H1 (cell line): ENCODE results near the gene DKK3. TPM values are rescaled to one million over a fixed set of nuclear protein-coding genes. Genes with fewer than 3 reads are reported as not detected.

Experiments
- CTCF ChIA-PET: fragments of 300-600 bp; sonication (Branson Sonifier 250); formaldehyde crosslinking; loops from one replicate; lab custom pipeline; 2021; ENCODE audit not compliant: partially characterized antibody; lab: Charles Lee
- POLR2A ChIA-PET: fragments of 300-600 bp; sonication (Branson Sonifier 250); formaldehyde crosslinking; loops from one replicate; lab custom pipeline; 2021; ENCODE audit warnings: inconsistent platforms; ENCODE audit not compliant: partially characterized antibody; lab: Charles Lee
- DNase-seq, 2 experiments: peaks; one replicate each; pipeline versions ENCODE4 v3.0.0 to v3.0.0-alpha.2; 2010 to 2022; ENCODE audit warnings: low spot score in 2 of 2, low read depth in 1 of 2, mixed read lengths in 1 of 2
- FAIRE-seq: peaks from 2 replicates; lab custom pipeline; 2011; peaks lifted over from hg19 to GRCh38; lab: Jason Lieb, UNC
- H2AFZ ChIP-seq: 2 replicates; pipeline ENCODE4 v1.8.1; 2012; ENCODE audit warnings: low read length, inconsistent platforms
- H2AK5ac ChIP-seq: 2 replicates; pipeline ENCODE4 v1.6.1; 2013; ENCODE audit warnings: low read depth, low read length
- H2BK120ac ChIP-seq: replicated peaks from 2 replicates; pipeline ENCODE3; 2013; ENCODE audit warnings: low read depth, low read length, inconsistent platforms
- H2BK12ac ChIP-seq: 2 replicates; pipeline ENCODE4 v1.6.1; 2013; ENCODE audit warnings: low read depth, low read length
- H2BK15ac ChIP-seq: 2 replicates; pipeline ENCODE4 v1.6.1; 2013; ENCODE audit warnings: low read length
- H2BK20ac ChIP-seq: 2 replicates; pipeline ENCODE4 v1.6.1; 2013; ENCODE audit warnings: low read length
- H2BK5ac ChIP-seq: 2 replicates; pipeline ENCODE4 v1.6.1; 2013; ENCODE audit warnings: low read depth, low read length
- H3K14ac ChIP-seq: 2 replicates; pipeline ENCODE4 v1.6.1; 2013; ENCODE audit warnings: inconsistent platforms; ENCODE audit not compliant: insufficient read length
- H3K18ac ChIP-seq: 2 replicates; pipeline ENCODE4 v1.6.1; 2013; ENCODE audit warnings: low read length; ENCODE audit errors: extremely low read depth
- H3K23ac ChIP-seq: 2 replicates; pipeline ENCODE4 v1.6.1; 2013; ENCODE audit warnings: inconsistent platforms; ENCODE audit not compliant: insufficient read length
- H3K23me2 ChIP-seq: 2 replicates; pipeline ENCODE4 v1.6.1; 2013; ENCODE audit warnings: low read depth, low read length
- H3K27ac ChIP-seq: 2 replicates; pipeline ENCODE4 v1.6.1; 2011; ENCODE audit warnings: low read depth, low read length, inconsistent platforms
- H3K27me3 ChIP-seq, 4 experiments: replicated peaks in 1 of 4; 1 replicate in 1 of 4; 2 replicates in 3 of 4; pipeline versions ENCODE4 v1.6.1 to v1.8.1; 2011 to 2013; ENCODE audit warnings: low read length in 3 of 4, mild to moderate bottlenecking in 3 of 4, inconsistent platforms in 2 of 4, mixed read lengths in 2 of 4, moderate library complexity in 1 of 4; ENCODE audit not compliant: control insufficient read depth in 3 of 4, insufficient read depth in 3 of 4; ENCODE audit errors: extremely low read depth in 1 of 4
- H3K36me3 ChIP-seq, 4 experiments: 2 replicates each; pipeline versions ENCODE4 v1.6.1 to v1.8.1; 2011 to 2013; ENCODE audit warnings: mild to moderate bottlenecking in 4 of 4, low read length in 3 of 4, moderate library complexity in 2 of 4, control low read depth in 1 of 4, inconsistent platforms in 1 of 4; ENCODE audit not compliant: insufficient read depth in 4 of 4, control insufficient read depth in 2 of 4
- H3K4ac ChIP-seq: replicated peaks from 2 replicates; pipeline ENCODE3; 2013; ENCODE audit warnings: low read length, low read depth, mixed read lengths, inconsistent platforms; ENCODE audit not compliant: insufficient read length
- H3K4me1 ChIP-seq, 4 experiments: replicated peaks in 1 of 4; 1 replicate in 1 of 4; 2 replicates in 3 of 4; pipeline versions ENCODE4 v1.6.1 to v1.8.1; 2011 to 2013; ENCODE audit warnings: low read length in 3 of 4, inconsistent platforms in 2 of 4, mixed read lengths in 1 of 4; ENCODE audit not compliant: insufficient read depth in 4 of 4, control insufficient read depth in 3 of 4
- H3K4me2 ChIP-seq, 2 experiments: 2 replicates each; pipeline versions ENCODE4 v1.6.1 to v1.8.1; 2011 to 2013; ENCODE audit warnings: low read depth in 2 of 2, low read length in 2 of 2, control low read depth in 1 of 2, inconsistent platforms in 1 of 2, mild to moderate bottlenecking in 1 of 2; ENCODE audit not compliant: insufficient read depth in 1 of 2
- H3K4me3 ChIP-seq, 4 experiments: fragments of 200-600, 300-600 bp in 1 of 4; sonication (generic), shearing (Covaris generic), sonication (Bioruptor Twin) in 1 of 4; 2 replicates each; pipeline versions ENCODE4 v1.5.1 to v1.8.1; 2011 to 2016; ENCODE audit warnings: low read length in 4 of 4, low read depth in 3 of 4, control low read depth in 2 of 4, inconsistent platforms in 2 of 4, mild to moderate bottlenecking in 2 of 4, mixed read lengths in 1 of 4, moderate library complexity in 1 of 4; ENCODE audit not compliant: insufficient read depth in 2 of 4; ENCODE audit errors: extremely low read depth in 1 of 4
- H3K56ac ChIP-seq: replicated peaks from 2 replicates; pipeline ENCODE3; 2013; ENCODE audit warnings: low read depth, mild to moderate bottlenecking, mixed read lengths, low read length, inconsistent platforms; ENCODE audit not compliant: insufficient read length
- H3K79me1 ChIP-seq: 2 replicates; pipeline ENCODE4 v1.6.1; 2013; ENCODE audit warnings: low read depth, low read length, control low read depth
- H3K79me2 ChIP-seq, 2 experiments: 2 replicates each; pipeline versions ENCODE4 v1.6.1 to v1.8.1; 2012 to 2013; ENCODE audit warnings: low read length in 2 of 2, mild to moderate bottlenecking in 2 of 2, inconsistent platforms in 1 of 2; ENCODE audit not compliant: insufficient read depth in 2 of 2, control insufficient read depth in 1 of 2
- H3K9ac ChIP-seq, 4 experiments: replicated peaks in 1 of 4; 1 replicate in 1 of 4; 2 replicates in 3 of 4; pipeline versions ENCODE4 v1.6.1 to v1.8.1; 2011 to 2013; ENCODE audit warnings: low read depth in 3 of 4, low read length in 3 of 4, control low read depth in 2 of 4, mild to moderate bottlenecking in 2 of 4, moderate library complexity in 2 of 4, inconsistent platforms in 1 of 4; ENCODE audit errors: extremely low read depth in 1 of 4
- H3K9me3 ChIP-seq, 2 experiments: 2 replicates each; pipeline versions ENCODE4 v1.6.1 to v1.8.1; 2012 to 2013; ENCODE audit warnings: mild to moderate bottlenecking in 2 of 2, moderate library complexity in 2 of 2, control low read depth in 1 of 2, inconsistent platforms in 1 of 2, low read depth in 1 of 2, low read length in 1 of 2, mixed read lengths in 1 of 2; ENCODE audit not compliant: insufficient read depth in 2 of 2
- H4K20me1 ChIP-seq, 2 experiments: replicated peaks in 1 of 2; 2 replicates each; pipeline versions ENCODE3 to v1.8.1; 2011 to 2013; ENCODE audit warnings: inconsistent platforms in 2 of 2, low read length in 2 of 2, mild to moderate bottlenecking in 1 of 2; ENCODE audit not compliant: insufficient read depth in 2 of 2, control insufficient read depth in 1 of 2
- H4K5ac ChIP-seq: 2 replicates; pipeline ENCODE4 v1.6.1; 2013; ENCODE audit warnings: low read length, low read depth, mixed read lengths, inconsistent platforms; ENCODE audit not compliant: insufficient read length
- H4K8ac ChIP-seq: 2 replicates; pipeline ENCODE4 v1.8.0; 2013; ENCODE audit warnings: mild to moderate bottlenecking, moderate library complexity, low read length, inconsistent platforms; ENCODE audit not compliant: insufficient read depth; ENCODE audit errors: extremely low read depth
- H4K91ac ChIP-seq: replicated peaks from 2 replicates; pipeline ENCODE3; 2013; ENCODE audit warnings: low read length, mixed read lengths, inconsistent platforms; ENCODE audit not compliant: insufficient read length
- BACH1 ChIP-seq: IDR thresholded peaks from 2 replicates; pipeline ENCODE4 v1.6.1; 2012; ENCODE audit warnings: low read length, improper control_type of control experiment
- CBX5 ChIP-seq: fragments of 300-800, 300-1000 bp; sonication (generic); IDR thresholded peaks from 2 replicates; pipeline ENCODE4 v1.7.1; 2016; ENCODE audit warnings: antibody characterized with exemption, low read length, low read depth
- CBX8 ChIP-seq: fragments of 300-800, 300-1000 bp; sonication (generic); IDR thresholded peaks from 2 replicates; pipeline ENCODE4 v1.7.1; 2016; ENCODE audit warnings: low read depth, low read length, borderline replicate concordance
- GTF2F1 ChIP-seq: IDR thresholded peaks from 2 replicates; pipeline ENCODE4 v1.6.1; 2012; ENCODE audit warnings: low read depth, low read length, improper control_type of control experiment, borderline replicate concordance
- KDM4A ChIP-seq: IDR thresholded peaks from one replicate; pipeline ENCODE4 v1.7.1; 2012; ENCODE audit warnings: low read depth, mild to moderate bottlenecking, moderate library complexity, low read length, inconsistent platforms; ENCODE audit not compliant: severe bottlenecking
- SP1 ChIP-seq: IDR thresholded peaks from 2 replicates; pipeline ENCODE4 v1.6.1; 2011; ENCODE audit warnings: low read depth, low read length
- SP4 ChIP-seq: IDR thresholded peaks from 2 replicates; pipeline ENCODE4 v1.6.1; 2012; ENCODE audit warnings: low read length, inconsistent platforms
- SUZ12 ChIP-seq: fragments of 200-600 bp; sonication (generic); IDR thresholded peaks from 2 replicates; pipeline ENCODE4 v1.6.1; 2012; ENCODE audit warnings: mild to moderate bottlenecking, inconsistent platforms, low read length, moderate library complexity, mixed read lengths
- ZNF274 ChIP-seq: IDR thresholded peaks from 2 replicates; pipeline ENCODE4 v1.7.0; 2012; ENCODE audit warnings: low read length, borderline replicate concordance; ENCODE audit errors: extremely low read depth
- polyA plus RNA-seq, 7 experiments: library from polyadenylated mRNA; depleted of rRNA in 3 of 7; stranded (reverse) in 5 of 7; unstranded in 2 of 7; fragments of >200 nt in 5 of 7; fragments of 200-250 nt in 2 of 7; gene quantifications; 1 replicate in 5 of 7; 2 replicates in 1 of 7; 4 replicates in 1 of 7; pipeline versions ENCODE4 v1.2.1 to v1.2.3, GENCODE V29; 2011 to 2013; ENCODE audit warnings: missing spikeins in 2 of 7, mixed read lengths in 2 of 7
- total RNA-seq: library from RNA; stranded (reverse); fragmentation: NEBNext Ultra II Directional; extraction: Animal tissue kit (Norgen Biotek cat#: 25700); gene quantifications from 2 replicates; pipeline ENCODE4 v1.2.1, GENCODE V29; 2021
- TF ChIP-seq, protein P1 (sequence below): IDR thresholded peaks from 2 replicates; pipeline ENCODE4 v1.6.1; 2012; ENCODE audit warnings: low read length, inconsistent platforms
- TF ChIP-seq, protein P2 (sequence below): IDR thresholded peaks from 2 replicates; pipeline ENCODE4 v1.6.1; 2011; ENCODE audit warnings: low read length, improper control_type of control experiment

Gene DKK3
- total and polyA plus RNA-seq, 2 of the 8 experiments (the other 6 are each of a cell fraction or from before 2014, with no cell fraction given) = 30.0 to 40.1 TPM

DNA sequence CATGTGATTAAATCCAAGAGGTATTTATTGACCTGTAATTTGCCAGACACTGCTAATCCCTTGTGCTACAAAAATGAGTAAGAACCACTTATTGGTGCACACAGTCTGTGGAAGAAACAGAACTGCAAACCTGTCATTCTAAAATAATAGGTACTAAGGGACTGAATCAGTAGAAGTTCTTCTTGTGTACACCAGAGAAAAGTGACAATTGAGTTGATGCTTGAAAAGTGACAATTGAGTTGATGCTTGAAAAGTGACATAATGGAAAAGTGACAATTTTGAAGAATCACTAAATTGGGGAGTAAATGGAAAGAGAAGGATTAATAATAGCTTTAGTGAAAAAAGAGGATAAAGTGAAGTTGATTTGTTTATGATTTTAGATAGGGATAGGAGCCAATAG is 56.4 kb downstream of the DKK3 start:
- H3K4me2 ChIP-seq = no peak overlapping the region
- CTCF ChIA-PET = interaction anchor here (1.4 kb wide), 1 partner anchor 15 kb away, joined by 5 read pairs; no protein-coding TSS in a partner anchor
- no peak overlapping the region for H4K5ac ChIP-seq
- H2BK12ac ChIP-seq = no peak overlapping the region
- no peaks in the 10 kb centered on the region for H3K79me2 ChIP-seq
- no peak overlapping the region for H2BK20ac ChIP-seq
- H4K8ac ChIP-seq = no peak overlapping the region
- H3K79me1 ChIP-seq = no peaks in the 10 kb centered on the region
- H3K4me3 ChIP-seq = no peak overlapping the region
- no peak overlapping the region for H2BK15ac ChIP-seq
- POLR2A ChIA-PET = no interaction called here
- H4K20me1 ChIP-seq = peaks cover 0 to 3% of the 10 kb centered on the region in 2 experiments
- H3K4me1 ChIP-seq = no peaks in the 10 kb centered on the region
- H3K56ac ChIP-seq = no peak overlapping the region
- H2AK5ac ChIP-seq = no peak overlapping the region
- H3K18ac ChIP-seq = no peak overlapping the region
- H3K27ac ChIP-seq = no peak overlapping the region
- no peak overlapping the region for H3K4ac ChIP-seq
- H3K27me3 ChIP-seq = no peaks in the 10 kb centered on the region
- no peak overlapping the region for H3K9ac ChIP-seq
- no peak overlapping the region for H2BK5ac ChIP-seq
- no peak for FAIRE-seq
- no peak for DNase-seq
- H3K14ac ChIP-seq = no peak overlapping the region
- TF ChIP-seq BACH1 (no peak), SUZ12 (no peak), SP4 (no peak), CBX8 (no peak), KDM4A (no peak), CBX5 (no peak), ZNF274 (no peak), GTF2F1 (no peak), SP1 (no peak)
- TF ChIP-seq, protein P1, sequence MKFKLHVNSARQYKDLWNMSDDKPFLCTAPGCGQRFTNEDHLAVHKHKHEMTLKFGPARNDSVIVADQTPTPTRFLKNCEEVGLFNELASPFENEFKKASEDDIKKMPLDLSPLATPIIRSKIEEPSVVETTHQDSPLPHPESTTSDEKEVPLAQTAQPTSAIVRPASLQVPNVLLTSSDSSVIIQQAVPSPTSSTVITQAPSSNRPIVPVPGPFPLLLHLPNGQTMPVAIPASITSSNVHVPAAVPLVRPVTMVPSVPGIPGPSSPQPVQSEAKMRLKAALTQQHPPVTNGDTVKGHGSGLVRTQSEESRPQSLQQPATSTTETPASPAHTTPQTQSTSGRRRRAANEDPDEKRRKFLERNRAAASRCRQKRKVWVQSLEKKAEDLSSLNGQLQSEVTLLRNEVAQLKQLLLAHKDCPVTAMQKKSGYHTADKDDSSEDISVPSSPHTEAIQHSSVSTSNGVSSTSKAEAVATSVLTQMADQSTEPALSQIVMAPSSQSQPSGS = no peak
- TF ChIP-seq, protein P2, sequence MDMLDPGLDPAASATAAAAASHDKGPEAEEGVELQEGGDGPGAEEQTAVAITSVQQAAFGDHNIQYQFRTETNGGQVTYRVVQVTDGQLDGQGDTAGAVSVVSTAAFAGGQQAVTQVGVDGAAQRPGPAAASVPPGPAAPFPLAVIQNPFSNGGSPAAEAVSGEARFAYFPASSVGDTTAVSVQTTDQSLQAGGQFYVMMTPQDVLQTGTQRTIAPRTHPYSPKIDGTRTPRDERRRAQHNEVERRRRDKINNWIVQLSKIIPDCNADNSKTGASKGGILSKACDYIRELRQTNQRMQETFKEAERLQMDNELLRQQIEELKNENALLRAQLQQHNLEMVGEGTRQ = no peak
- H2BK120ac ChIP-seq = no peak overlapping the region
- H3K36me3 ChIP-seq = peaks cover 0 to 39% (median 12%) of the 10 kb centered on the region in 4 experiments; a peak in 5 of 8 replicates
- H2AFZ ChIP-seq = no peak overlapping the region
- no peaks in the 10 kb centered on the region for H3K23me2 ChIP-seq
- H3K9me3 ChIP-seq = no peaks in the 10 kb centered on the region
- H4K91ac ChIP-seq = no peak overlapping the region
- no peak overlapping the region for H3K23ac ChIP-seq
